HL-60/S4 treated with phorbol 12-myristate 13-acetate at 8.2 ng/mL for 4 days and 3 days (cell line): ENCODE measurements around the gene UTF1.
"Not testable (repeated sequence)": the region's sequence is repeated elsewhere in the genome, so short reads cannot be mapped to it uniquely, and the experiment has no call there.

ENCODE experiments used
- in situ Hi-C: fragments of 300-500 bp; cut with MboI; formaldehyde crosslinking; loops from 2 replicates; pipeline ENCODE4 v1.15.0; 2022; ENCODE audit warnings: low sequenced_read_pairs

The UTF1 gene

GRCh38 chr10:133225707-133226191 lies 4.3 kb upstream of the UTF1 start:
- in situ Hi-C loops: no loop called here

- in situ Hi-C loops: no loop called here
Measured at GRCh38 chr10:133226251-133226808, 3.7 kb upstream of the UTF1 start.

GRCh38 chr10:133227256-133227655 lies 2.8 kb upstream of the UTF1 start:
- in situ Hi-C loops: no loop called here

GRCh38 chr10:133229265-133230043 lies 563 bp upstream of the UTF1 start:
- in situ Hi-C loops: no loop called here

GRCh38 chr10:133230387-133231195 lies 574 bp downstream of the UTF1 start:
- in situ Hi-C loops: no loop called here

- in situ Hi-C loops: no loop called here
Measured at GRCh38 chr10:133231244-133231945, 1.4 kb downstream of the UTF1 start.

GRCh38 chr10:133231946-133232574 lies 2.0 kb downstream of the UTF1 start:
- in situ Hi-C loops: no loop called here

- in situ Hi-C loops: not testable (repeated sequence)
Measured at GRCh38 chr10:133234796-133235195, 4.8 kb downstream of the UTF1 start.

- in situ Hi-C loops: no loop called here
Measured at GRCh38 chr10:133235265-133235855, 5.3 kb downstream of the UTF1 start.

GRCh38 chr10:133235932-133236331 lies 5.9 kb downstream of the UTF1 start:
- in situ Hi-C loops: no loop called here

GRCh38 chr10:133236401-133237240 lies 6.6 kb downstream of the UTF1 start:
- in situ Hi-C loops: no loop called here

GRCh38 chr10:133237241-133237587 lies 7.2 kb downstream of the UTF1 start:
- in situ Hi-C loops: no loop called here

- in situ Hi-C loops: no loop called here
Measured at GRCh38 chr10:133237588-133238465, 7.8 kb downstream of the UTF1 start, which contains the start of gene VENTX. Gene VENTX (plus strand): TSS chr10:133237855. CDS start chr10:133237915, 60 bp downstream.

- in situ Hi-C loops: no loop called here
Measured at GRCh38 chr10:133238466-133238804, 8.4 kb downstream of the UTF1 start.

GRCh38 chr10:133239990-133240389 lies 10.0 kb downstream of the UTF1 start:
- in situ Hi-C loops: no loop called here

- in situ Hi-C loops: no loop called here
Measured at GRCh38 chr10:133241501-133242205, 11.6 kb downstream of the UTF1 start.

- in situ Hi-C loops: no loop called here
Measured at GRCh38 chr10:133242611-133243356, 12.8 kb downstream of the UTF1 start.
